ENCODE data around the gene KCNJ12.
"Not testable (repeated sequence)": the region's sequence is repeated elsewhere in the genome, so short reads cannot be mapped to it uniquely, and the experiment has no call there.

The KCNJ12 gene

GRCh38 chr17:21394265-21394664 lies 18.1 kb downstream of the KCNJ12 start:
- ChIA-PET POLR2A (interaction anchor here (1.0 kb wide), 1 partner anchor 295 kb away, joined by 3 read pairs; no protein-coding TSS in a partner anchor), CTCF (no interaction called here)
- no peak for TF ChIP-seq SUZ12 (IDR thresholded peaks at IDR 0.05)
- no peak for TF ChIP-seq FOXA1 (IDR thresholded peaks at IDR 0.05)
- TF ChIP-seq FOXM1 (IDR thresholded peaks at IDR 0.05; ENCODE audit: borderline replicate concordance) = no peak
- no peak for TF ChIP-seq CTBP1 (IDR thresholded peaks at IDR 0.05; ENCODE audit: borderline replicate concordance)
- no peak for TF ChIP-seq LEF1 (IDR thresholded peaks at IDR 0.05; ENCODE audit: borderline replicate concordance)
- no peak for TF ChIP-seq BHLHE40 (IDR thresholded peaks at IDR 0.05; ENCODE audit: borderline replicate concordance)
- no peak for TF ChIP-seq L3MBTL2 (conservative IDR thresholded peaks at IDR 0.05)
- TF ChIP-seq NFRKB (IDR thresholded peaks at IDR 0.05) = no peak
- TF ChIP-seq ARNT (IDR thresholded peaks at IDR 0.05) = no peak
- no peak for TF ChIP-seq TARDBP (IDR thresholded peaks at IDR 0.05)
- TF ChIP-seq HDGF (IDR thresholded peaks at IDR 0.05; ENCODE audit: borderline replicate concordance) = no peak
- no peak for TF ChIP-seq PKNOX1 (IDR thresholded peaks at IDR 0.05)
- no peak for TF ChIP-seq FOXK2 (IDR thresholded peaks at IDR 0.05)
- TF ChIP-seq ELF4 (IDR thresholded peaks at IDR 0.05) = no peak
- TF ChIP-seq SP1 (IDR thresholded peaks at IDR 0.05) = no peak
- no peak for TF ChIP-seq ZNF384 (IDR thresholded peaks at IDR 0.05)
- no peak for DNase-seq (ENCODE audit: extremely low spot score)

GRCh38 chr17:21395764-21396163 lies 19.6 kb downstream of the KCNJ12 start:
- CTCF ChIA-PET = no interaction called here
- POLR2A ChIA-PET = no interaction called here
- no peak for DNase-seq (ENCODE audit: extremely low spot score)
- TF ChIP-seq SUZ12 (IDR thresholded peaks at IDR 0.05) (no peak), ELF4 (IDR thresholded peaks at IDR 0.05) (no peak), L3MBTL2 (conservative IDR thresholded peaks at IDR 0.05) (no peak), ARNT (IDR thresholded peaks at IDR 0.05) (no peak), BHLHE40 (IDR thresholded peaks at IDR 0.05; ENCODE audit: borderline replicate concordance) (no peak), HDGF (IDR thresholded peaks at IDR 0.05; ENCODE audit: borderline replicate concordance) (no peak), ZNF384 (IDR thresholded peaks at IDR 0.05) (no peak), FOXM1 (IDR thresholded peaks at IDR 0.05; ENCODE audit: borderline replicate concordance) (no peak), PKNOX1 (IDR thresholded peaks at IDR 0.05) (no peak), TARDBP (IDR thresholded peaks at IDR 0.05) (no peak)

GRCh38 chr17:21396237-21396636 lies 20.1 kb downstream of the KCNJ12 start:
- TF ChIP-seq SP1 (IDR thresholded peaks at IDR 0.05) (no peak), LEF1 (IDR thresholded peaks at IDR 0.05; ENCODE audit: borderline replicate concordance) (no peak), NFRKB (IDR thresholded peaks at IDR 0.05) (no peak), ELF4 (IDR thresholded peaks at IDR 0.05) (no peak), BHLHE40 (IDR thresholded peaks at IDR 0.05; ENCODE audit: borderline replicate concordance) (no peak), ZNF384 (IDR thresholded peaks at IDR 0.05) (no peak), L3MBTL2 (conservative IDR thresholded peaks at IDR 0.05) (no peak), SUZ12 (IDR thresholded peaks at IDR 0.05) (no peak), PKNOX1 (IDR thresholded peaks at IDR 0.05) (no peak), FOXM1 (IDR thresholded peaks at IDR 0.05; ENCODE audit: borderline replicate concordance) (no peak)
- ChIA-PET CTCF (no interaction called here), POLR2A (no interaction called here)
- DNase-seq (ENCODE audit: extremely low spot score) = no peak

GRCh38 chr17:21397341-21398190 lies 21.4 kb downstream of the KCNJ12 start:
- ChIA-PET CTCF (no interaction called here), POLR2A (interaction anchor here (1.3 kb wide), 1 partner anchor 354 kb away, joined by 3 read pairs; the partner anchor contains the start of gene USP22)
- DNase-seq (ENCODE audit: extremely low spot score) = no peak
- TF ChIP-seq BHLHE40 (IDR thresholded peaks at IDR 0.05; ENCODE audit: borderline replicate concordance) (no peak), LEF1 (IDR thresholded peaks at IDR 0.05; ENCODE audit: borderline replicate concordance) (no peak), SUZ12 (IDR thresholded peaks at IDR 0.05) (no peak), ARNT (IDR thresholded peaks at IDR 0.05) (no peak)

GRCh38 chr17:21399474-21400186 lies 23.5 kb downstream of the KCNJ12 start:
- CTCF ChIA-PET = no interaction called here
- DNase-seq (ENCODE audit: extremely low spot score) = no peak
- POLR2A ChIA-PET = no interaction called here
- no peak for TF ChIP-seq TARDBP (IDR thresholded peaks at IDR 0.05)
- no peak for TF ChIP-seq CTBP1 (IDR thresholded peaks at IDR 0.05; ENCODE audit: borderline replicate concordance)
- no peak for TF ChIP-seq ZNF384 (IDR thresholded peaks at IDR 0.05)
- no peak for TF ChIP-seq L3MBTL2 (conservative IDR thresholded peaks at IDR 0.05)
- no peak for TF ChIP-seq PKNOX1 (IDR thresholded peaks at IDR 0.05)
- TF ChIP-seq SUZ12 (IDR thresholded peaks at IDR 0.05) = no peak
- TF ChIP-seq NFRKB (IDR thresholded peaks at IDR 0.05) = no peak
- TF ChIP-seq FOXM1 (IDR thresholded peaks at IDR 0.05; ENCODE audit: borderline replicate concordance) = no peak
- TF ChIP-seq HDGF (IDR thresholded peaks at IDR 0.05; ENCODE audit: borderline replicate concordance) = no peak
- TF ChIP-seq BHLHE40 (IDR thresholded peaks at IDR 0.05; ENCODE audit: borderline replicate concordance) = no peak
- TF ChIP-seq ARNT (IDR thresholded peaks at IDR 0.05) = no peak
- TF ChIP-seq ELF4 (IDR thresholded peaks at IDR 0.05) = no peak
- TF ChIP-seq FOXA1 (IDR thresholded peaks at IDR 0.05) = no peak

GRCh38 chr17:21400187-21400569 lies 24.0 kb downstream of the KCNJ12 start:
- not testable (repeated sequence) for DNase-seq (ENCODE audit: extremely low spot score)
- POLR2A ChIA-PET = interaction anchor here (0.6 kb wide), 1 partner anchor 31 kb away, joined by 3 read pairs; no protein-coding TSS in a partner anchor

More at GRCh38 chr17:21400187-21400569, 24.0 kb downstream of the KCNJ12 start:
- CTCF ChIA-PET = not testable (repeated sequence)

Measured in HEK293T (cell line).